M059J (cell line): ENCODE data around the gene KIAA0513. TPM values are rescaled to one million over a fixed set of nuclear protein-coding genes. Genes with fewer than 3 reads are reported as not detected.

Experiments used
- DNase-seq: peaks from one replicate; pipeline ENCODE4 v3.0.0-alpha.2; 2012; ENCODE audit warnings: low read depth
- total RNA-seq: library from RNA; depleted of rRNA; stranded (reverse); fragments of >200 nt; shearing (Covaris generic); gene quantifications from 2 replicates; pipeline ENCODE4 v1.2.3, GENCODE V29; 2014

The KIAA0513 gene
- total RNA-seq, 1 experiment from 2014 or later: 18.0 TPM

GRCh38 chr16:85089525-85089924 lies 61.9 kb downstream of the KIAA0513 start:
- DNase-seq: no peak

- DNase-seq: no peak
Measured at GRCh38 chr16:85090181-85090580, 62.6 kb downstream of the KIAA0513 start.

- DNase-seq: no peak
Measured at GRCh38 chr16:85090873-85091521, 63.4 kb downstream of the KIAA0513 start.

GRCh38 chr16:85091522-85091910 lies 63.9 kb downstream of the KIAA0513 start:
- no peak for DNase-seq

GRCh38 chr16:85092309-85092708 lies 64.7 kb downstream of the KIAA0513 start:
- no peak for DNase-seq

GRCh38 chr16:85092851-85093250 lies 65.3 kb downstream of the KIAA0513 start:
- DNase-seq: no peak

- DNase-seq: no peak
Measured at GRCh38 chr16:85093705-85094104, 66.1 kb downstream of the KIAA0513 start.

- DNase-seq: no peak
Measured at GRCh38 chr16:85094176-85094805, 66.7 kb downstream of the KIAA0513 start.

- DNase-seq: no peak
Measured at GRCh38 chr16:85094812-85095211, 67.2 kb downstream of the KIAA0513 start.

GRCh38 chr16:85096921-85097320 lies 69.3 kb downstream of the KIAA0513 start:
- no peak for DNase-seq

- DNase-seq: no peak
Measured at GRCh38 chr16:85098565-85098964, 71.0 kb downstream of the KIAA0513 start.

GRCh38 chr16:85100265-85100664 lies 72.7 kb downstream of the KIAA0513 start:
- no peak for DNase-seq

- no peak for DNase-seq
Measured at GRCh38 chr16:85101956-85102630, 74.5 kb downstream of the KIAA0513 start.

- DNase-seq: no peak
Measured at GRCh38 chr16:85103114-85104079, 75.8 kb downstream of the KIAA0513 start.

GRCh38 chr16:85104147-85104546 lies 76.6 kb downstream of the KIAA0513 start:
- no peak for DNase-seq

GRCh38 chr16:85104821-85105391 lies 77.3 kb downstream of the KIAA0513 start:
- peak; percentile 34 for DNase-seq

GRCh38 chr16:85105475-85105874 lies 77.9 kb downstream of the KIAA0513 start:
- DNase-seq: no peak

GRCh38 chr16:85107083-85107482 lies 79.5 kb downstream of the KIAA0513 start:
- no peak for DNase-seq

- DNase-seq: no peak
Measured at GRCh38 chr16:85107532-85107931, 79.9 kb downstream of the KIAA0513 start.

GRCh38 chr16:85110105-85110504 lies 82.5 kb downstream of the KIAA0513 start:
- DNase-seq: no peak

GRCh38 chr16:85111184-85111583 lies 83.6 kb downstream of the KIAA0513 start:
- no peak for DNase-seq

- no peak for DNase-seq
Measured at GRCh38 chr16:85112364-85112763, 84.8 kb downstream of the KIAA0513 start, which contains the start of gene CIBAR2. TSS of gene CIBAR2 (minus strand) at chr16:85112472. CDS start at chr16:85112352, 120 bp downstream.
